ENCODE measurements around the gene COMT.
"Not testable (repeated sequence)": the region's sequence is repeated elsewhere in the genome, so short reads cannot be mapped to it uniquely, and the experiment has no call there.

- not testable (repeated sequence) for TF ChIP-seq POLR2A, CTCF (IDR thresholded peaks at IDR 0.05)
Measured at GRCh38 chr22:19926028-19926427, 15.5 kb upstream of the COMT start.
